Gastroesophageal sphincter (tissue), 3 donors: ENCODE measurements around the gene MAP4K2.

Experiments
- CTCF ChIP-seq, 4 experiments: fragments of 200-600 bp in 2 of 4; fragments of 450-650 bp in 2 of 4; sonication (generic) in 1 of 4; IDR thresholded peaks; one replicate each; pipeline ENCODE4 v1.5.1; 2017 to 2019; ENCODE audit warnings: antibody characterized with exemption in 4 of 4, mild to moderate bottlenecking in 2 of 4, moderate library complexity in 2 of 4
- EP300 ChIP-seq: sonication (generic); formaldehyde crosslinking; IDR thresholded peaks from one replicate; pipeline ENCODE4 v1.6.1; 2017; ENCODE audit warnings: antibody characterized with exemption, mild to moderate bottlenecking
- POLR2A ChIP-seq, 2 donors: fragments of 450-650 bp; IDR thresholded peaks; one replicate each; pipeline ENCODE4 v1.6.1; 2017; ENCODE audit warnings: antibody characterized with exemption in 2 of 2, mild to moderate bottlenecking in 2 of 2, moderate library complexity in 1 of 2
- POLR2AphosphoS5 ChIP-seq: sonication (generic); formaldehyde crosslinking; IDR thresholded peaks from one replicate; pipeline ENCODE4 v1.6.1; 2017; ENCODE audit warnings: antibody characterized with exemption

GRCh38 chr11:64804346-64805210 lies 1.6 kb upstream of the MAP4K2 start:
- TF ChIP-seq CTCF (IDR thresholded peaks at IDR 0.05) (no peak), POLR2AphosphoS5 (no peak), POLR2A (IDR thresholded peaks at IDR 0.05) (no peak), EP300 (no peak)
